NK-92 (cell line): ENCODE results near the gene NIFK.
"Not testable (repeated sequence)": the region's sequence is repeated elsewhere in the genome, so short reads cannot be mapped to it uniquely, and the experiment has no call there.

Source experiments
- DNase-seq: peaks from one replicate; lab custom pipeline; 2025; ENCODE audit not compliant: unreplicated experiment; lab: John Stamatoyannopoulos, UW

NIFK gene

DNA sequence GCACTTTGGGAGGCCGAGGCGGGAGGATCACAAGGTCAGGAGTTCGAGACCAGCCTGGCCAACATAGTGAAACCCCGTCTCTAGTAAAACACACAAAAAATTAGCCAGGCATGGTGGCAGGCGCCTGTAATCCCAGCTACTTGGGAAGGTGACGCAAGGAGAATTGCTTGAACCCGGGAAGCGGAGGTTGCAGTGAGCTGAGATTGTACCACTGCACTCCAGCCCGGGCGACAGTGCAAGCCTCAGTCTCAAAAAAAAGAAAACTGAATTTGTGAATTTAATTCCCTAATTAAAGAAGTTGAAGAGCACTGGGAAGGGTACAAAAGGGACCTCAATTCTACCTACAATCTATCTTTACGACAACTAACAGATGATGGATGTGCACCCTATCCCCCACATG is 2.1 kb downstream of the NIFK start:
- not testable (repeated sequence) for DNase-seq

DNA sequence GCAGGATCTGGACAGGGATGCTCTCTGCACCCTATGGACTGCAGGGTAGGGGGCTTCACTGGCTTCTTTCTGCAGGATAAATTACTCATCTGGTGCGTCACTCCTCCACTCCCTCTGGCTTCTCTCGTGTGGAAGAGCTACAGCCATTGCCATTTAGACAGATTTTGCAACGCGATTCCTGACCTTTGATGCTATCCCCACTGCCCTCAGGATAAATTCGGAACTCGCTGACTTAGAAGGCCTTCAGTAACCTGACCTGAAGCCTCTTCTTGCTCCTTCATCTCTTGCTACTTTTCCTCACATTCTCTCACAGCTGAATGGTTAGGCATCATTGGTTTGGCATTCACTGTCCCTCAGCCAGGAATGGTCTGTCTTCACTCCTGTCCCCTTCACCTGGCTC is 5.3 kb downstream of the NIFK start:
- no peak for DNase-seq

DNA sequence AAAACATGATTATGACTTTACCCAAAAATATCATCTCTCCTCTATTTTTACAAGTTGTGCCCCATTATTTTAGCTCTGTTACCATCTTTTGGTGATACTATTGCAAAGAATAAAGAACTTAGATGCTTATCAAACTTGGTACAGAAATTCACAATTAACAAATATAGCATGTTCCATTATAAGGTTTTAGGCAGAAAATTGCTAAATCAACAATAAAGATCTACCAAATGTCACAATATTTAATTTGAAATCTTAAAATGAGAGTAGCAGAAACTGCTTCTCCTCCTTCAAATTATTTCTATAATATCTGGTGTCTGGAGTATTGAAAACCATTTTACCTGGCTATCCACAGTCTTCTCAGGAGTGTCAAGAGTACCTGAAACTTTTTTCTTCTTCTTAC is 8.7 kb downstream of the NIFK start:
- no peak for DNase-seq

DNA sequence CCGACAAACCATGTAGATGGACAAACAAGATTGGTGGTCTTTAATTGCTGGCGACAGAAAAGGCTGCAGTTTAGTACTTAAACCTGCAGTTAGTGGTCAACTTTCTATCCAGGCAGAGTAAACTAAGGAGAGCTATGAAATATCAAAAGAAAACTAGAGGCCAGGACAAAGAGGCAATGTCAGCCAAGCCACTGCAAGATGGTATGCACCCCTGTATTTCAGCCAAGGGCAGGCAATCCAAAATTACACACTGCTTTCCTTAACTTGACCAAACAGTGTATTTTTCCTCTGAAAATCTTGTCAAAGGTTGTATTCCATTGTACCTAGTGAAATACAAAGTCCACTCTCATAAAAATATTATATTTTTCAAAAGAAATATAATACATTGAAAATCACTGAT is 9.3 kb downstream of the NIFK start:
- DNase-seq = no peak

DNA sequence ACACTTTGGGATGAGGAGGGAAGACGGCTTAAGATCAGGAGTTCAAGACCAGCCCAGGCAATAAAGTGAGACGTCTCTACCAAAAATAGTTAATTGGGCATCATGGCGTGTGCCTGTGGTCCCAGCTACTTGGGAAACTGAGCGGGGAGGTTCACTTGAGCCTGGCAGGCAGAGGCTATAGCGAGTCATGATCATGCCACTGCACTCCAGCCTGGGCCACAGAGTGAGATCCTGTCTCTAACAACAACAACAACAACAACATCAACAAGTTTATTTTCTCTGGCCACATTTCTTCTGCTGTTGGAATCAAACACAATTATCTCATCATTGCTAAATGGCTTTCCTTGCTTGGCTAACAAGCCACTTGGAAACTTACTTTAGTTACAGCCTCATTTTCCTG is 13.4 kb downstream of the NIFK start:
- no peak for DNase-seq

DNA sequence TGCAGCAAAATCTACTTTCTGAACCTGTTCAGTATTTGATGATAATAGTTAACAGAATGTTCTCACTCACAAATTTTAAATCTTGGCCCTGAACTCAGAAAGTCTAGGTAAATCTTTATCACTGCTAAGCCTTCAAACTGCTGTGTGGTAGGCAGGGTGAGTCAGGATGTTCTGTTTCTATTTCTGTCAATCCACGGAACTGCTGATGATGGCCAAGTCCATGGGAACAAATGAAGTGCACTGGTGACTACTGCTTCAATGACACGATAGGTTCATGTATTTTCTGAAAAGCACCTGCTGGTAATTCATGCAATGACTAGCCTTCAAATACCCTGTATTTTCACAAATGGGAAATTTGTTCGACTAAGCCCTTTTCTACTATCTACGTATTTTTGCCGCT is 14.2 kb downstream of the NIFK start:
- no peak for DNase-seq

DNA sequence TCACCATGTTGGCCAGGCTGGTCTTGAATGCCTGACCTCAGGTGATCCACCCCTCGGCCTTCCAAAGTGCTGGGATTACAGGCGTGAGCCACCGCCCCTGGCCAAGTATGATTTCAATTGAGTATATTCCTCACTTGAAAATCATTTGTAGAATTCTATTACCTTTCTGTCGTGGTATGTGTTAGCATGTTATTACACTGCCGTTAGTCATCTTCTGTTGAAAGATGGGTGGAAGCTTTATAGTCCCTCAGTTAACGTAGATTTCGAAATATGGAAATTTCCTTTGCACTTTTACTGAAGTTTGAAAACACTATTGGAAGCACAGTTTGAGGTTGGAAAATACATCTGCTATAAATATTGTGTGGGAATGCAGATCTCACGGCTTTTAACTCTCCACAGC is 14.7 kb downstream of the NIFK start:
- DNase-seq = no peak

DNA sequence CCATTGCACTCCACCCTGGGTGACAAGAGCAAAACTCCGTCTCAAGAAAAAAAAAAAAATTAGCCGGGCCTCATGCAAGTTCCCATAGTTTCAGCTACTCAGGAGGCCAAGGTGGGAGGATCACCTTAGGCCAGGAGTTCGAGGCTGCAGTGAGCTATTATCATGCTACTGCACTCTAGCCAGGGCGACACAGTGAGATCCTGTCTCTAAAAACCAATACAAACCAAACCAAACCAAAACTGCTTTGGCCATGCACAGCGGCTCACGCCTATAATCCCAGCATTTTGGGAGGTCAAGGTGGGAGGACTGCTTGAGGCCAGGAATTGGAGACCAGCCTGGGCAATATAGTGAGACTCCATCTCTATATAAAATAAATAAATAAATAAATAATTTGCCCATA is 19.1 kb downstream of the NIFK start:
- DNase-seq = no peak

DNA sequence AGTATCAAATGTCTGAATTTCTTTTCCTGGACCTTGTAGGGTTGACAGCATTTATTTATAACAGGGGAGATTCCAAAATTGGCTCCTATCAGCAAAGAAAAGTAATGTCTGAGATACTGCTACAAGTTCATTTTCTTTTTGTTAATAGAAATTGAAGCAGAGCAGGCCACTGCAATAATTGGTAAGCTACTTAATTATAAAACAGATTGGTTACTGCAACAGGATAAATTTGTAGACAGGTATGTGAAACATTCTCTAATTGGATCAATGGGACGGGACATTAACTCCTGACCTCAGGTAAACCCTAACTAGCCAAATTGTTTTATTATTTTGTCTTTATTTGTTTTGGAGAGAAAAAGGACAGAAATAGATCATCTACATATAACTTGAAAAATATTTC is 20.5 kb downstream of the NIFK start:
- no peak for DNase-seq

DNA sequence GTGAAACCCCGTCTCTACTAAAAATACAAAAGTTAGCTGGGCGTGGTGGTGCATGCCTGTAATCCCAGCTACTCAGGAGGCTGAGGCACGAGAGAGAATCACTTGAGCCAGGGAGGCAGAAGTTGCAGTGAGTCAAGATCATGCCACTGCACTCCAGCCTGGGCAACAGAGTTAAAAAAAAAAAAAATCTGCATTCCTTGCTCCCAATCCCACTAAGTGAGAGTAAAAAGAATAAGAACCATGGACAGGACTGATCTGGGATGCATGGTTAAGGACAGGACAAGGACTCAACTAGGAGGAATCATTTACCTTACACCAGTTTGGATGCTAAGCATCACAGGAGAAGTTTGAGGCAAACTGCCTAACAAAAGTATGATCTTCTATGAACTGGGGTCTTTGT is 25.2 kb downstream of the NIFK start:
- DNase-seq = not testable (repeated sequence)

DNA sequence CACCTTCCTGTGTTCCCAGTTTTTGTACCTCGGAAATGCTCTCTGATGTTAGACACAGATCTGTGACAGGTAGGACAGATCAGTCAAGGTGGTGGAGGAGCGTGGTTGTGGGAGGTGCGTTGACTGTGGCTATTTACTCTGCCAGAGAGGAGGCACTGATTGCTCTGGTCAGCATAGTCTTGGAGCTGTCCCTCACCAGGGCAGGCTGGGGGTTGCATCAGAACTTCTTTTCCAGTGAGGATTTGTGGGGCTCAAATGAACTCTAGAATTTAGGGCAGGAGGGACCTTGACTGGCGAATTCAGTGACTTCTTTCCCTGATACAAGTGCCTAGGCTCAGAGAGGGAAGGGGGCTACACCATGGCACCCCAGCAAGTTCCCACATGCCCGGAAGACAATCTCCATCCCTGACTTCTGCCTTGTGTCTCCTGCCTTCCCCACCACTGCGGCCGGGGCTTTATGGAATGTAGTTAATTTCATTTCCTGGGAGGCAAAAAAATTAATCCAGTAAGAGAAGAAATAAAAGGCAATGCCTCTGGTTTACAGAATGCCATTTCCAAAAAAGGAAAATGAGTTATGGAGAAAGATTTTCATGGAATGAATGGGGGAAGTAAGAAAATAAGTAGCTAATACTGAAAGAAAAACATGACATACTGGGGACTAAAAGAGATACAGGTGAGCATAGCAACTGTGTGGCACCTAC is 26.1 kb downstream of the NIFK start:
- no peak for DNase-seq

DNA sequence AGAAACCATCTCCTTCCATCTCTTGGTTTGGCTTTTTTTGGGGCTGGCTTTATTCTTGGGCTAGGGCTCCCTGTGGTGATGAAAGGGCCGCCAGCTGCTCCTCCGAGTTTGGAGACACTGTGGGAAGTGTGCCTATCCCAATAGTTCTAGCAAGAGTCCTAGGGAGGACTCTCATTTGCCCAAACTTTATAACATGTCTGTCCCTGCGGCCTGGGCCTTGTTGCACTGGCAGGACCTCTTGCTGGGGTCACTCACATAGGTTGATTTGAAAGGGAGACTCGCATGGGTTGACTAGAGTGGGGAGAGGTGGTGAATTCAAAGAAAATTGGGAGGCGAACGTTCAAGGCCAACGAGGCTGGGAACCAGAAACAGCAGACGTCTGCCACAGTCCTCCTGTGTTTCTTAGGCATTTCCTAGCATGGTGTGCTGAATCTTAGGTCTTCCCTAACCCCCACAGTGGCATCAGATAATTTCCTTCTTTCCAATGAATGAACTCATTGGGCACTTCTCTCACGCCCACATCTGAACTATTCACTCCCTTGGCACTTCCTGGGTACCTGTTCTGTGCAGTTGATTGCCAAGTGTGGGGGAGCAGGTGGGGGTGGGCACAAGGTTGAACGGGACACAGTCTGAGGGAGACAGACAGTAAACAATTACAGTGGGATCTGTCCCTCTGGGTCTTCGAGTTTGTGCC is 26.8 kb downstream of the NIFK start:
- no peak for DNase-seq

DNA sequence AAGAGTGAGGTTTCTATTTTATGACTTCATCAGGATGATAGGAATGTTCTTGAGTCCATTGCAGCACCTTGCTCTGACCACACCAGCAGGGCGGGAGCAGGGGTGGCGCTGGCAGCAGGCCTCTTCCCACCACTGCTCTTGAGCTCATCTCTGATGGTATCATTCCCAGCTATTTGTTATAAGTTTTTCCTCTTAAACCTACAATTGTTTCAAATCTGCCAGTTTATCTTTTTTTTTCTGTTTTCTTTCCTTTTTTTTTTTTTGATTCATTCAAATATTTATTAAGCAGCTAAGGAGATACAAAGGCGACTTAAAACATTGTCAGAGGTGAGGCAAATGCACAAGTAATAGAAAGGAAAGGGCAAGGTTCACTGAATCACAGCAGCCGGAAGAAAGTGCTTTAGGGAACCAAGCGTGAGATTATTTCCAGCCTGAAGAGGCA is 28.7 kb downstream of the NIFK start:
- DNase-seq = no peak

DNA sequence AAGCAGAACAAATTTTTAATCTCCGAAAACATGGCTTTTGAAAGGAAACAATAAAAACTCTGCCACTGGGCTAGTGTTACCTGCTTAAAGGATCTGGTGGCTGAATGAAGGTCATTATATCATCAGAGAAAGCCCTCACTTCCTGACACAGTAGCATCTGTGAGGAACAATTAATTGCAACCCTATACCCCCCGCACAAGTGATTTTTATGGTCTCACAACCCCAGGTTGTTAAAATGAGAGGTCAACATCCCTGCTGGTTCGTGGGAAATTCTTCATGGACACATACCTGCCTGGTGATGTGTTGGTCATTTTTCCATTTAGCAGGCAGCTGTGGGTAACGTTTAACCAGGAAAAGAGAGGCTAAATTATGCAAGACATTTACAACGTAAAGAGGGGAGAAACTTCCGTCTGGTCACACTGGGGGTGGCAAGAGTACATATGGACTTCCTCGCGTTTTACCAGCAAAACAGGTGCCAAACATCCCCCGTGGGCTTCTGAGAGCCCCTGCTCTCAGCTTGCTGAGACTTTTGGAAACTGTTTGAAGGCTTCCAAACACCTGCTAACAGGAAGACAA is 29.2 kb downstream of the NIFK start:
- DNase-seq = no peak

DNA sequence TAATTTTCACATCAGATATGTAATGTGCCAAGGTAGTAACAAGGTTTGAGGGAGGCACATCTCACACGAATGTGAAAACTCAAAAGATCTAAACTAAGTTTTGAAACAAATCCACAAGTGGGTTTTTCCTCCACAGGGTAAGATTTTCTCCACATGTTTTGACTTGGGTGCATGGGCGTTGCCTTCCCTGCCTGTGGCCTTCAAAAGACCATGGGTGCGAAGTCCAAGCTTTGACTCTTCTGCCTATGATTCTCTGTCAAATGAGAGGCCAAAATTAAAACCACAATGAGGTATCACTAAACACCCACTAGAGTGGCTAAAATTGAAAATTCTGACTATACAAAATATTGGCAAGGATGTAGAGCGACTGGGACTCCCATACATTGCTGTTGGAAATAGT is 30.7 kb downstream of the NIFK start:
- DNase-seq = no peak

DNA sequence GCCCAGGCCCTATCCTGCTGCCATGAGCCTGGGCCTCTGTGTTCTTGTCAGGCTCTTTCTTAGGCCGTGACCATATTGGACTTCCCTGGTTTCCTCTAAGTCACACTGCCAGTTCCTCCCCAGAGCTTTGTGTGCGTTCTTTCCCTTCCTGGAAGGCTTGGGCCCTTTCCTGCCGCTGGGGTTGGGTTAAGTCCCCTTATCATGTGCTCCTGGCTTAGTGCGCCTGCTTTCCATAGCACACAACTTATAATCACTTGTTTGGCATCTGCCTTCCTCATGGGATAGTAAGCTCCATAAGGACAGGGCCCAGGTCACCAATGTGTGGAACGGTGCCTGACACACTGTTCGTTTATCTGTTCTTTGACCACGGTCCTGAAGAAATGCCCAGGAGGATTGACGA is 31.3 kb downstream of the NIFK start:
- DNase-seq = no peak

DNA sequence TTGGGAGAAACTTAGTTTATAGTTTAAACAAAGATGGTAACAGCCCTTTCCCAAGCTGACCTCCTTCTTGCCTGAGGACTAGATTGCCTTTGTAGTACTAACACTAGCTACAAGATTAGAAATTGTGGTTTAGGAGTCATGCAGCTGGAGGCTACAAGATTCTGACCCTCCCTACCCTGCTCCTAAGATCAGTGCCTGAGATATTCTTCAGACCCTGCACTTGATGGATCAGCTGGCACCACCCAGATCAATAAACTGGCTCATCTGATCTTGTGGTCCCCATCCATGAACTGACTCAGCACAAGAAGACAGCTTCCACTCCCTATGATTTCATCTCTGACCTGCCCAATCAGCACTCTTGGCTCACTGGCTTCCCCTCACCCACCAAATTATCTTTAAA is 34.9 kb downstream of the NIFK start:
- not testable (repeated sequence) for DNase-seq

DNA sequence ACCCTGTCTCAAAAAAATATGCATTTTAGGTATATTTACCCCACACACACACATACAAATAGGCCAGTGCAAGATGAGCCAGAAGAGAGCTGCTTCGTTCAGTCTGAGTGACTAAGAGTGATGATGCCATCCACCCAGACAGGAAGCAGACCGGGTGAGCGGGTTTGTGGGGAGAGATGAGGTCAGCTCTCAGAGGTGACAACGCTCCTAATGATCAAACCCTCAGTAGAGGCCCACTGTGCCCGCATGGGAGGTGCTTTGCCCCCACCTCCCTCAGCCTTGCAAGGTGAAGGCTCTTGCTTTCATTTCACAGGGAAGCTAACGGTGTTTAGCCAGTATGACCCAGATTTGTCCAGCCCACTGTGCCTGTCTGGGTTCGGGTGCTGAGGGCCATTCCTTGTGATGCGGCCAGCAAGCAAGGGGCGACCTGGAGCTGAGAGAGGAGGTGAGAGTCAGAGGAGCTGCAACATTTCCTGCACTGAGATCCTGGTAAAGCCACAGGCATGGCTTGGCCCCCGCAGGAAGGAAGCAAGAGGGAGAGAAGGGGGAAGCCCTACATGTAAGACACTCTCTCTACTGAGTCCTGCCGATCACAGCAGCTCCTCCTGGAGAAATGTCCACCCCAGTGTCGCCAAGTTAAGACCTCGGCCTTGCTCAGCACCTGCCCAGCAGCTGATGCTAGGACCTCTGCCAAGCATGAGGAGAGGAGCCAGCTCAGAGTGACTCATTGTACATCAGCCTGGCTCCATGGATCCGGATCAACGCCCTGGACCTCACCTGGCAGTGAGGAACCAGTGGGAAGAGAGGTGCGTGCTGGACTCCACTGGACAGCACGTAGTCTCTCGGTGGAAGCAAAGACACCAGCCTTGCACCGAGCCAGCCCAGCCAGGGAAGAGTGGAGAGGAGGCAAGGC is 37.0 kb downstream of the NIFK start:
- no peak for DNase-seq

DNA sequence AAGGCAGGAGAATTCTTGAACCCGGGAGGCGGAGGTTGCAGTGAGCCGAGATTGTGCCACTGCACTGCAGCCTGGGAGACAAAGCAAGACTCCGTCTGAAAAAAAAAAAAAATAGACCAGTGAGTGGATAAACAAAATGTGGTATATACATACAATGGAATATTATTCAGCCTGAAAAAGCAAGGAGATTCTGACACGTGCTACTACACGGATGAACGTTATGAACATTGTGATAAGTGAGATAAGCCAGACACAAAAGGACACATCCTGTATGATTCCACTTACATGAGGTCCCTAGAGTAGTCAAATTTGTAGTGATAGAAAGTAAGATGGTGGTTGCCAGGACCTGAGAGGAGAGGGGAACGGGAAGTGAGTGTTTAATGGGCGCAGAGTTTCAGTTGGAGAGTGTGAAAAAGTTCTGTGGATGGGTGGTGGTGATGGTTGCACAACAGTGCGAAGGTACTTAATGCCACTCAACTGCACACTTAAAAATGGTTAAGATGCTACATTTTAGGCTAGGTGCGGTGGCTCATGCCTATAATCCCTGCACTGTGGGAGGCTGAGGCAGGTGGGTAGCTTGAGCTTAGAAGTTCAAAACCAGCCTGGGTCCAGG is 38.3 kb downstream of the NIFK start:
- no peak for DNase-seq

DNA sequence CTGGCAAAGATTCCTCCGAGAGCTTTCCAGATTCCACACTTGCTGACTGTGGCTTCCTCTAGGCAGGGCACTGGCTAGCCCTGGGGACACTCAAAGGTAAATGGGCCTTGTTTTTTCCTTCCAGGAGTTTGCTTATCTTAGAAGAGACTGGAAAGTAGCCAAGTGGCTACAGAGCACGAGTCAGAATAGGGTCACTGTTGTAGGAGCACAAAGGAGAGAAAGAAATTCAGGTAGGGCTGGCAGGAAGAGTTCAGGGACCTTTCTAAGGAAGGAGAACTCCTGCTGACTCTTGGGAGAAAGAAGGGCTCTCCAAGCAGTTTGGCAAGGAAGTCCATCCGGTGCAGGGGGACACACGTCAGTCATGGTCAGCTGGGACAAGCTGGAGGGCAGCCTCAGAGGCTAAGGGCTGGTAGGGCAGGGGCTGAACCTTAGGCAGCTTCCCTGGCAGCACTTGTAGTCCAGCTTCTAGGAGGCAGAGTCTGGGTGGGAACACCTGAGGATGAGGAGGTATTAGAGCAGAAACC is 39.5 kb downstream of the NIFK start:
- no peak for DNase-seq

DNA sequence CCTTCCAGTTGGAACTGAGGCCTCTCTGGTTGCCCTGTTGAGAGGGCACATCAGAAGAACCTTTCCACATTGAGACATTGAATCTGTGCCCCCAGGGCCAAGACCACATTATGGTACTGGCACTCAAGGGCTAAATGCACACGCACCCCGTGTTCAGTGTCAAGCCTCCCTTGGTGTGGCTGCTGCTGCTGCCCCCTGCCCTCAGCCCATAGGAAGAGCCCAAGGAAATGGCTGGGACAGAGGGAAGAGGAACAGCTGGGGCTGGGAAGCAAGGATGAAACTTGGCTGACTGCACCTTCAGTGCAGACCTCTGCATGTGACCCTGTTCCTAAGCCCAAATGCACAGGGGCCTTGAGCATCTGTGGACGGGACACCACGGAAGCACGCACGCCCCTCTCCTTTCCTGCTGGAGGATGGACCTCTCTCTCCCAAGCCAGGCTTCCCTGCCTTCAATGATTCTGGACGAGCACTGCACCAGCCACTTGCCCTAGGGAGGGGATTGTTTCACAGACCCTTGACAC is 40.2 kb downstream of the NIFK start:
- no peak for DNase-seq
